WERI-Rb-1 (cell line): Measurements from ENCODE around the gene ABCC10.

Experiments used
- DNase-seq: peaks from one replicate; pipeline ENCODE4 v3.0.0-alpha.2; 2020
- H3K27ac ChIP-seq: fragments of 250-450 bp; sonication (Bioruptor Pico); 2 replicates; pipeline ENCODE4 v1.5.1; 2020; ENCODE audit warnings: mild to moderate bottlenecking, moderate library complexity
- H3K27me3 ChIP-seq: fragments of 250-450 bp; sonication (Bioruptor Pico); 2 replicates; pipeline ENCODE4 v1.5.1; 2021; ENCODE audit warnings: mild to moderate bottlenecking, low read depth, moderate library complexity; ENCODE audit not compliant: insufficient read depth, severe bottlenecking
- H3K36me3 ChIP-seq: fragments of 250-450 bp; sonication (Bioruptor Pico); 2 replicates; pipeline ENCODE4 v1.5.1; 2020; ENCODE audit warnings: mild to moderate bottlenecking, moderate library complexity
- H3K4me3 ChIP-seq: 2 replicates; pipeline ENCODE4 v1.5.1; 2011; ENCODE audit warnings: low read depth, mild to moderate bottlenecking, control low read depth, low read length
- H3K9me3 ChIP-seq: fragments of 250-450 bp; sonication (Bioruptor Pico); 2 replicates; pipeline ENCODE4 v1.5.1; 2021; ENCODE audit warnings: mild to moderate bottlenecking, moderate library complexity; ENCODE audit not compliant: severe bottlenecking
- CTCF ChIP-seq: IDR thresholded peaks from 2 replicates; pipeline ENCODE4 v1.5.1; 2011; ENCODE audit warnings: low read depth, mild to moderate bottlenecking, control low read depth, inconsistent platforms, low read length

ABCC10 gene

GRCh38 chr6:43451939-43452338 lies 24.6 kb downstream of the ABCC10 start:
- no peak for TF ChIP-seq CTCF
- H3K36me3 ChIP-seq, result peaks cover 48% of the 10 kb centered on the region
- H3K27me3 ChIP-seq, result no peaks in the 10 kb centered on the region
- H3K4me3 ChIP-seq, result no peak overlapping the region
- no peak overlapping the region for H3K27ac ChIP-seq
- no peaks in the 10 kb centered on the region for H3K9me3 ChIP-seq
- no peak for DNase-seq

GRCh38 chr6:43452896-43453295 lies 25.6 kb downstream of the ABCC10 start:
- TF ChIP-seq CTCF, result no peak
- DNase-seq, result no peak
- H3K27ac ChIP-seq, result no peak overlapping the region

GRCh38 chr6:43453831-43454230 lies 26.5 kb downstream of the ABCC10 start:
- TF ChIP-seq CTCF, result no peak

More at GRCh38 chr6:43452896-43453295, 25.6 kb downstream of the ABCC10 start:
- Histone ChIP-seq H3K4me3 (no peak overlapping the region), H3K9me3 (no peaks in the 10 kb centered on the region), H3K27me3 (no peaks in the 10 kb centered on the region), H3K36me3 (peaks cover 43% of the 10 kb centered on the region)

GRCh38 chr6:43454290-43454695 lies 27.0 kb downstream of the ABCC10 start:
- DNase-seq, result no peak
- Histone ChIP-seq H3K9me3 (no peaks in the 10 kb centered on the region), H3K27me3 (no peaks in the 10 kb centered on the region), H3K4me3 (peak overlapping the region; percentile 74), H3K27ac (no peak overlapping the region), H3K36me3 (peaks cover 39% of the 10 kb centered on the region)
- TF ChIP-seq CTCF, result peak; percentile 100

More at GRCh38 chr6:43453831-43454230, 26.5 kb downstream of the ABCC10 start:
- Histone ChIP-seq H3K27ac (no peak overlapping the region), H3K4me3 (no peak overlapping the region), H3K36me3 (peaks cover 41% of the 10 kb centered on the region), H3K9me3 (no peaks in the 10 kb centered on the region), H3K27me3 (no peaks in the 10 kb centered on the region)
- DNase-seq, result no peak

GRCh38 chr6:43454696-43455530 lies 27.6 kb downstream of the ABCC10 start:
- Histone ChIP-seq H3K27ac (peak overlapping the region; percentile 12; the same call in 1 of the 2 replicates), H3K36me3 (peaks cover 33% of the 10 kb centered on the region), H3K9me3 (no peaks in the 10 kb centered on the region), H3K27me3 (no peaks in the 10 kb centered on the region), H3K4me3 (peak overlapping the region; percentile 74)
- DNase-seq, result peak; percentile 96
- no peak for TF ChIP-seq CTCF
